ENCODE results near the gene GREM2.

GRCh38 chr1:240577095-240577494, 34.9 kb downstream of the GREM2 start:
- no peak for TF ChIP-seq POLR2A (IDR thresholded peaks at IDR 0.05)
- TF ChIP-seq EP300 (IDR thresholded peaks at IDR 0.05) = no peak
- TF ChIP-seq, protein P1, sequence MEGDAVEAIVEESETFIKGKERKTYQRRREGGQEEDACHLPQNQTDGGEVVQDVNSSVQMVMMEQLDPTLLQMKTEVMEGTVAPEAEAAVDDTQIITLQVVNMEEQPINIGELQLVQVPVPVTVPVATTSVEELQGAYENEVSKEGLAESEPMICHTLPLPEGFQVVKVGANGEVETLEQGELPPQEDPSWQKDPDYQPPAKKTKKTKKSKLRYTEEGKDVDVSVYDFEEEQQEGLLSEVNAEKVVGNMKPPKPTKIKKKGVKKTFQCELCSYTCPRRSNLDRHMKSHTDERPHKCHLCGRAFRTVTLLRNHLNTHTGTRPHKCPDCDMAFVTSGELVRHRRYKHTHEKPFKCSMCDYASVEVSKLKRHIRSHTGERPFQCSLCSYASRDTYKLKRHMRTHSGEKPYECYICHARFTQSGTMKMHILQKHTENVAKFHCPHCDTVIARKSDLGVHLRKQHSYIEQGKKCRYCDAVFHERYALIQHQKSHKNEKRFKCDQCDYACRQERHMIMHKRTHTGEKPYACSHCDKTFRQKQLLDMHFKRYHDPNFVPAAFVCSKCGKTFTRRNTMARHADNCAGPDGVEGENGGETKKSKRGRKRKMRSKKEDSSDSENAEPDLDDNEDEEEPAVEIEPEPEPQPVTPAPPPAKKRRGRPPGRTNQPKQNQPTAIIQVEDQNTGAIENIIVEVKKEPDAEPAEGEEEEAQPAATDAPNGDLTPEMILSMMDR (IDR thresholded peaks at IDR 0.05) = no peak

All from upper lobe of left lung (tissue), 4 donors.